Ishikawa (cell line): ENCODE results near the gene ZNF641.

Source experiments
- CEBPB ChIP-seq: IDR thresholded peaks from 2 replicates; pipeline ENCODE4 v1.6.1; 2012
- CREB1 ChIP-seq: IDR thresholded peaks from 2 replicates; pipeline ENCODE4 v1.6.1; 2012; ENCODE audit warnings: low read depth
- EGR1 ChIP-seq: IDR thresholded peaks from 2 replicates; pipeline ENCODE4 v1.6.1; 2012
- EP300 ChIP-seq: IDR thresholded peaks from 2 replicates; pipeline ENCODE4 v1.6.1; 2012; ENCODE audit warnings: borderline replicate concordance
- FOXM1 ChIP-seq: IDR thresholded peaks from 2 replicates; pipeline ENCODE4 v1.6.1; 2012; ENCODE audit warnings: low read depth, borderline replicate concordance
- MAX ChIP-seq: IDR thresholded peaks from 2 replicates; pipeline ENCODE4 v1.6.1; 2012
- NFIC ChIP-seq: IDR thresholded peaks from 2 replicates; pipeline ENCODE4 v1.6.1; 2012
- RAD21 ChIP-seq: IDR thresholded peaks from 2 replicates; pipeline ENCODE4 v1.6.1; 2012; ENCODE audit warnings: low read depth
- REST ChIP-seq: IDR thresholded peaks from 2 replicates; pipeline ENCODE4 v1.6.1; 2012; ENCODE audit warnings: low read depth, mild to moderate bottlenecking
- TAF1 ChIP-seq: IDR thresholded peaks from 2 replicates; pipeline ENCODE4 v1.6.1; 2012; ENCODE audit warnings: low read depth, mild to moderate bottlenecking
- TEAD4 ChIP-seq: IDR thresholded peaks from 2 replicates; pipeline ENCODE4 v1.6.1; 2012
- YY1 ChIP-seq: IDR thresholded peaks from 2 replicates; pipeline ENCODE4 v1.6.1; 2012; ENCODE audit warnings: low read depth
- ZBTB7A ChIP-seq: IDR thresholded peaks from 2 replicates; pipeline ENCODE4 v1.6.1; 2012; ENCODE audit warnings: low read depth
- TF ChIP-seq, protein P1 (sequence below): IDR thresholded peaks from 2 replicates; pipeline ENCODE4 v1.6.1; 2012

DNA sequence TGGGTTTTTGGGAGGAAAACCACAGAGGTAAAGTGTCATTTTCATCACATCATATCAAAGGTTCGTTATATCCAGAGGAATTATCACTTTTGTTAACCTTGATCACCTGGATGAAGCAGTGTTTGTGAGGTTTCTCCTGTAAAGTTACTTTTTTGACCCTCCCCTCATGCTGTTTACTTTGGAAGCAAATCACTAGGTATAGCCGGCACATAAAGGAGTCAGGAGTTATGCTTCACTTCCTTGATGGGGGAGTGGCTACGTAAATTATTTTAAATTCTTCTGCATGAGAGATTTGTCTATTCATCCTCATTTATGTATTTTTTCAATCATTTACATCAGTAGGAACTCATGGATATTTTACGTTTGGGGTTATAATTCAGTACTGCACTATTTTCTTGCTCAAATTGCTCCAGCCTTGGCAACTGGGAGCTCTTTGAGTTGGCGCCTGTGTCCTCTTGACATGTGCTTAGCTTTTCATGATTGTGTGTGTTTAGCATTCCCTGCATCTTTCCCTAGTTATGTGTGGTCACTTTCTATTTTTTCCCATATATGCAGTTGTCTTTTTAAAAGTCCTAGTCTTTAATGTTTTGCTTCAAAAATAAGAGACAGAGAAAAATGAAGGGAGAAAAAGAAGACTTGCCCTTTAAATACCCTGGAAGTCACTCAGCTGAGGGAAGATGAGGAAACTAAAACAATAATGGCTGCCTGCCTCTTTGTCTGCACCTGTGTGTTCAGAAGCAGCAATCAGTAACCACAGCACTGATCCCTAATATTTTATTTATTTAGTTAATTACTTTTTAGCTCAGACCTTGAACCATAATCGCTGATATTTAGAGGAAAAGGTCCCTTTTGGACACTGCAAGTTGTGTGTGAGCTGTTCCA, 62.1 kb downstream of the ZNF641 start:
- TF ChIP-seq REST = no peak
- TF ChIP-seq TAF1 = no peak
- TF ChIP-seq CEBPB = no peak
- TF ChIP-seq YY1 = no peak
- TF ChIP-seq RAD21 = no peak
- no peak for TF ChIP-seq TEAD4
- TF ChIP-seq EP300 = no peak
- TF ChIP-seq, protein P1, sequence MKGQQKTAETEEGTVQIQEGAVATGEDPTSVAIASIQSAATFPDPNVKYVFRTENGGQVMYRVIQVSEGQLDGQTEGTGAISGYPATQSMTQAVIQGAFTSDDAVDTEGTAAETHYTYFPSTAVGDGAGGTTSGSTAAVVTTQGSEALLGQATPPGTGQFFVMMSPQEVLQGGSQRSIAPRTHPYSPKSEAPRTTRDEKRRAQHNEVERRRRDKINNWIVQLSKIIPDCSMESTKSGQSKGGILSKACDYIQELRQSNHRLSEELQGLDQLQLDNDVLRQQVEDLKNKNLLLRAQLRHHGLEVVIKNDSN = no peak
- no peak for TF ChIP-seq EGR1
- TF ChIP-seq NFIC = no peak
- TF ChIP-seq CREB1 = no peak
- TF ChIP-seq MAX = no peak
- no peak for TF ChIP-seq FOXM1
- no peak for TF ChIP-seq ZBTB7A
